ENCODE measurements around the gene SCT.
A peak's percentile ranks its signal among the peaks of the same experiment; 100 is the strongest.

Gene SCT

GRCh38 chr11:586376-587316 is 40.3 kb downstream of the SCT start:
- TF ChIP-seq, protein P1, sequence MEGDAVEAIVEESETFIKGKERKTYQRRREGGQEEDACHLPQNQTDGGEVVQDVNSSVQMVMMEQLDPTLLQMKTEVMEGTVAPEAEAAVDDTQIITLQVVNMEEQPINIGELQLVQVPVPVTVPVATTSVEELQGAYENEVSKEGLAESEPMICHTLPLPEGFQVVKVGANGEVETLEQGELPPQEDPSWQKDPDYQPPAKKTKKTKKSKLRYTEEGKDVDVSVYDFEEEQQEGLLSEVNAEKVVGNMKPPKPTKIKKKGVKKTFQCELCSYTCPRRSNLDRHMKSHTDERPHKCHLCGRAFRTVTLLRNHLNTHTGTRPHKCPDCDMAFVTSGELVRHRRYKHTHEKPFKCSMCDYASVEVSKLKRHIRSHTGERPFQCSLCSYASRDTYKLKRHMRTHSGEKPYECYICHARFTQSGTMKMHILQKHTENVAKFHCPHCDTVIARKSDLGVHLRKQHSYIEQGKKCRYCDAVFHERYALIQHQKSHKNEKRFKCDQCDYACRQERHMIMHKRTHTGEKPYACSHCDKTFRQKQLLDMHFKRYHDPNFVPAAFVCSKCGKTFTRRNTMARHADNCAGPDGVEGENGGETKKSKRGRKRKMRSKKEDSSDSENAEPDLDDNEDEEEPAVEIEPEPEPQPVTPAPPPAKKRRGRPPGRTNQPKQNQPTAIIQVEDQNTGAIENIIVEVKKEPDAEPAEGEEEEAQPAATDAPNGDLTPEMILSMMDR (IDR thresholded peaks at IDR 0.05; ENCODE audit: low read depth, low read length, missing control alignments), result no peak
- in situ Hi-C loops (cut with HindIII; ENCODE audit: low sequenced_read_pairs), result no loop called here
- no peak overlapping the region for H3K4me3 ChIP-seq (ENCODE audit: low read depth, low read length)
- no peak for DNase-seq (ENCODE audit: low read depth)

DNA sequence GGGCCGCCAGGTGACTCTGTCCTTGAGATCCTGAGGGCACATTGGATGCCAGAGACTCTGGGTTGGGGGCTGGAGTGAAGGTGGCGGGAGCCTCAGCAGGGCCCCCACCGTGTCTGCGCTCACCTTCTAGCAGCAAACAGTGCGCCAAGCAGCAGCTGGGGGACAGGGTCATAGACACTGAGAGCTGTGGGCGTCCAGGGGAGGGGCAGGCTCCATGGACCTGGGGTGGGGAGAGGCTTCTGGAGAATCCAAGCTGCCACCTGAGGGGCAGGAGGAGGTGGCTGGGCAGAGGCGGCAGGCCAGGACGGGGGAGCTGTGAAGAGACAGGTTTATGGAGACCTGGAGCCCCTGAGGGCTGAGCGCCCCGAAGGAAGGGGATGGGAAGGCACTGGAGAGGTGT is 42.7 kb downstream of the SCT start:
- H3K4me3 ChIP-seq (ENCODE audit: low read depth, low read length), result no peak overlapping the region
- TF ChIP-seq, protein P1 (IDR thresholded peaks at IDR 0.05; ENCODE audit: low read depth, low read length, missing control alignments), result no peak
- in situ Hi-C loops (cut with HindIII; ENCODE audit: low sequenced_read_pairs), result no loop called here
- DNase-seq (ENCODE audit: low read depth), result no peak

- DNase-seq (ENCODE audit: low read depth), result no peak
- no peak overlapping the region for H3K4me3 ChIP-seq (ENCODE audit: low read depth, low read length)
- TF ChIP-seq, protein P1 (IDR thresholded peaks at IDR 0.05; ENCODE audit: low read depth, low read length, missing control alignments), result no peak
- in situ Hi-C loops (cut with HindIII; ENCODE audit: low sequenced_read_pairs), result no loop called here
Measured at GRCh38 chr11:581752-582151, 45.2 kb downstream of the SCT start.

GRCh38 chr11:581342-581741 is 45.6 kb downstream of the SCT start:
- no peak for DNase-seq (ENCODE audit: low read depth)
- in situ Hi-C loops (cut with HindIII; ENCODE audit: low sequenced_read_pairs), result no loop called here
- H3K4me3 ChIP-seq (ENCODE audit: low read depth, low read length), result no peak overlapping the region
- TF ChIP-seq, protein P1 (IDR thresholded peaks at IDR 0.05; ENCODE audit: low read depth, low read length, missing control alignments), result no peak

GRCh38 chr11:579830-580601 is 47.0 kb downstream of the SCT start:
- DNase-seq (ENCODE audit: low read depth), result no peak
- TF ChIP-seq, protein P1 (IDR thresholded peaks at IDR 0.05; ENCODE audit: low read depth, low read length, missing control alignments), result no peak
- in situ Hi-C loops (cut with HindIII; ENCODE audit: low sequenced_read_pairs), result no loop called here
- H3K4me3 ChIP-seq (ENCODE audit: low read depth, low read length), result no peak overlapping the region

GRCh38 chr11:578276-579035 is 48.5 kb downstream of the SCT start:
- in situ Hi-C loops (cut with HindIII; ENCODE audit: low sequenced_read_pairs), result no loop called here
- H3K4me3 ChIP-seq (ENCODE audit: low read depth, low read length), result peak overlapping the region; percentile 72

More at GRCh38 chr11:578276-579035, 48.5 kb downstream of the SCT start:
- DNase-seq (ENCODE audit: low read depth), result no peak
- TF ChIP-seq, protein P1 (IDR thresholded peaks at IDR 0.05; ENCODE audit: low read depth, low read length, missing control alignments), result no peak
